ENCODE results near the gene APC. TPM values are rescaled to one million over a fixed set of nuclear protein-coding genes. Genes with fewer than 3 reads are reported as not detected.

APC gene
- total RNA-seq, 2 donors from 2014 or later = 27.5 to 75.8 TPM

GRCh38 chr5:112707187-112708102, 30.2 kb upstream of the APC start:
- Histone ChIP-seq H3K4me1 (peaks cover 30% of the 10 kb centered on the region), H3K27ac (peak overlapping the region; percentile 91 to 96 (median 95)), H3K9me3 (no peaks in the 10 kb centered on the region), H3K4me3 (peak overlapping the region; percentile 85 to 94), H3K27me3 (no peaks in the 10 kb centered on the region), H3K36me3 (replicated peaks in 1 of 2; ENCODE audit: insufficient read depth in 1 of 2, low read depth in 2 of 2) (no peaks in the 10 kb centered on the region)
- DNase-seq (peak; percentile 97 to 100 (median 98)), ATAC-seq (peak; percentile 99)
- 0 to 1% methylated on average over 36 to 61 of the region's 61 CpGs for WGBS, 2 donors
- intact Hi-C loops (cut with DNase I) = no loop called here
- TF ChIP-seq, protein P1, sequence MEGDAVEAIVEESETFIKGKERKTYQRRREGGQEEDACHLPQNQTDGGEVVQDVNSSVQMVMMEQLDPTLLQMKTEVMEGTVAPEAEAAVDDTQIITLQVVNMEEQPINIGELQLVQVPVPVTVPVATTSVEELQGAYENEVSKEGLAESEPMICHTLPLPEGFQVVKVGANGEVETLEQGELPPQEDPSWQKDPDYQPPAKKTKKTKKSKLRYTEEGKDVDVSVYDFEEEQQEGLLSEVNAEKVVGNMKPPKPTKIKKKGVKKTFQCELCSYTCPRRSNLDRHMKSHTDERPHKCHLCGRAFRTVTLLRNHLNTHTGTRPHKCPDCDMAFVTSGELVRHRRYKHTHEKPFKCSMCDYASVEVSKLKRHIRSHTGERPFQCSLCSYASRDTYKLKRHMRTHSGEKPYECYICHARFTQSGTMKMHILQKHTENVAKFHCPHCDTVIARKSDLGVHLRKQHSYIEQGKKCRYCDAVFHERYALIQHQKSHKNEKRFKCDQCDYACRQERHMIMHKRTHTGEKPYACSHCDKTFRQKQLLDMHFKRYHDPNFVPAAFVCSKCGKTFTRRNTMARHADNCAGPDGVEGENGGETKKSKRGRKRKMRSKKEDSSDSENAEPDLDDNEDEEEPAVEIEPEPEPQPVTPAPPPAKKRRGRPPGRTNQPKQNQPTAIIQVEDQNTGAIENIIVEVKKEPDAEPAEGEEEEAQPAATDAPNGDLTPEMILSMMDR (IDR thresholded peaks at IDR 0.05) = peak in 3 of 7 experiments; percentile 2 to 28 (median 18)
- peak; percentile 76 to 93 (median 91) for TF ChIP-seq POLR2A (IDR thresholded peaks at IDR 0.05)

DNA sequence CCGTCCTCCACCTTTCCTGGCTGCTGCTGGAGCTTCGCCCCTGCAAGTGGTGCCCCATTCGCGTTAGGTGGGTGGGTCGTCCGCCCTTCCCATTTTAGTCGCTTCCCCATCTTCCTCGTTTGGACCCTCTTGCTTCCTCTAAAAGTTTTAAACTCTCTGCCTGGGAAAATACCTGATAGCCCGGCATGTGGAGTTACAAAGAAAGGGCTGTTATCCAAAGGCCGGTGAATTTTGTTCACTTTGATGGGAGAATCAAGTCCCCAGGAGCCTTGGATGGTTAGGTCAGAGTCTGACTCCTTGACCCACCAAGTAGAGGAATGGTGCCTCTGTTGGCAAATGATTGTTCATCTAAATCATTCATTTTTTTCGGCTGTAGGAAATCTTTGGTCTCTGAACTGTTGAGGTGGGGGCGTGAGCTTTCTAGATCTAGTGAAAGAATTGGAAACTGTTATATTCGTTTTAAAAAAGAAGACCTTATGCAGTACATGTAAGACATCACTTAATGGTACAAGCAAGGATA, 29.5 kb upstream of the APC start:
- H3K27ac ChIP-seq = peak overlapping the region; percentile 91 to 96 (median 95)

GRCh38 chr5:112709416-112709815, 28.3 kb upstream of the APC start:
- no peak for DNase-seq
- Histone ChIP-seq H3K27ac (no peak overlapping the region), H3K36me3 (replicated peaks in 1 of 2; ENCODE audit: insufficient read depth in 1 of 2, low read depth in 2 of 2) (no peaks in the 10 kb centered on the region), H3K4me3 (no peak overlapping the region), H3K9me3 (no peaks in the 10 kb centered on the region), H3K4me1 (peaks cover 30% of the 10 kb centered on the region), H3K27me3 (no peaks in the 10 kb centered on the region)
- TF ChIP-seq, protein P1 (IDR thresholded peaks at IDR 0.05) = no peak
- no peak for TF ChIP-seq POLR2A (IDR thresholded peaks at IDR 0.05)
- intact Hi-C loops (cut with DNase I) = no loop called here
- 84 to 89% methylated on average over 3 of the region's 3 CpGs for WGBS, 2 donors
- ATAC-seq = no peak

More for the DNA sequence above, 29.5 kb upstream of the APC start:
- 0 to 1% methylated on average over 13 of the region's 13 CpGs for WGBS, 2 donors
- intact Hi-C loops (cut with DNase I) = no loop called here
- Histone ChIP-seq H3K4me3 (peak overlapping the region; percentile 85 to 94), H3K9me3 (no peaks in the 10 kb centered on the region), H3K4me1 (peaks cover 30% of the 10 kb centered on the region), H3K36me3 (replicated peaks in 1 of 2; ENCODE audit: insufficient read depth in 1 of 2, low read depth in 2 of 2) (no peaks in the 10 kb centered on the region), H3K27me3 (no peaks in the 10 kb centered on the region)
- DNase-seq = no peak
- ATAC-seq = no peak
- TF ChIP-seq, protein P1 (IDR thresholded peaks at IDR 0.05) = no peak
- no peak for TF ChIP-seq POLR2A (IDR thresholded peaks at IDR 0.05)

DNA sequence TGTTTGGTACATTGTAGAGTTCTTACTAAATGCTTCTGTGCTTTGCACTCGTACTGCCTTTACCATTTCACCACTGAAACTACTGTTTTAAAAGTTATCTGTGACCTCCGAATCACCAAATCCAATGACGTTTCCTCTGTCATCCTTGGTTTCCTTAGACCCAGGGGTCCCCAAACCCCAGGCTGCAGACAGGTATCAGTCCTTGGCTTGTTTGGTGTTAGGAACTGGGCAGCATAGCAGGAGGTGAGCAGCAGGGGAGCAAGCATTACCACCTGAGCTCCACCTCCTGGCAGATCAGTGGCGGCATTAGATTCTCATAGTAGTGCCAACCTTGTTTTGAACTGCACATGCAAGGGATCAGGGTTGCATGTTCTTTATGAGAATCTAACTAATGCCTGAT, 26.8 kb upstream of the APC start:
- Histone ChIP-seq H3K9me3 (no peaks in the 10 kb centered on the region), H3K36me3 (replicated peaks in 1 of 2; ENCODE audit: insufficient read depth in 1 of 2, low read depth in 2 of 2) (no peaks in the 10 kb centered on the region), H3K4me1 (peaks cover 30% of the 10 kb centered on the region), H3K27me3 (no peaks in the 10 kb centered on the region), H3K27ac (no peak overlapping the region), H3K4me3 (no peak overlapping the region)
- no peak for TF ChIP-seq POLR2A (IDR thresholded peaks at IDR 0.05)
- TF ChIP-seq, protein P1 (IDR thresholded peaks at IDR 0.05) = no peak
- no peak for ATAC-seq
- DNase-seq = no peak
- intact Hi-C loops (cut with DNase I) = no loop called here
- WGBS, 2 donors = 88 to 89% methylated on average over 4 of the region's 4 CpGs

Measured in body of pancreas (tissue), 4 donors.